Muscle layer of duodenum (tissue), 2 donors: Measurements from ENCODE around the gene CNTN5.

ENCODE experiments used
- H3K27ac ChIP-seq: one replicate; pipeline ENCODE4 v1.7.0; 2013; ENCODE audit warnings: mild to moderate bottlenecking, low read length
- H3K27me3 ChIP-seq: one replicate; pipeline ENCODE4 v1.7.0; 2013; ENCODE audit warnings: low read depth, mild to moderate bottlenecking, control low read depth, low read length
- H3K36me3 ChIP-seq, 2 donors: one replicate each; pipeline ENCODE4 v1.7.0; 2013; ENCODE audit warnings: low read length in 2 of 2, control low read depth in 1 of 2, mild to moderate bottlenecking in 1 of 2; ENCODE audit not compliant: insufficient read depth in 2 of 2, control insufficient read depth in 1 of 2
- H3K4me1 ChIP-seq, 2 donors: one replicate each; pipeline ENCODE4 v1.7.0; 2013; ENCODE audit warnings: low read length in 2 of 2, mild to moderate bottlenecking in 2 of 2, control low read depth in 1 of 2, moderate library complexity in 1 of 2; ENCODE audit not compliant: insufficient read depth in 2 of 2, control insufficient read depth in 1 of 2
- H3K4me3 ChIP-seq, 2 donors: one replicate each; pipeline ENCODE4 v1.7.0; 2013; ENCODE audit warnings: low read length in 2 of 2, low read depth in 1 of 2, mild to moderate bottlenecking in 1 of 2
- H3K9me3 ChIP-seq, 2 donors: one replicate each; pipeline ENCODE4 v1.7.0; 2013; ENCODE audit warnings: low read length in 2 of 2, control low read depth in 1 of 2, mild to moderate bottlenecking in 1 of 2; ENCODE audit not compliant: control insufficient read depth in 1 of 2
- donor health status: healthy.

CNTN5 gene

DNA sequence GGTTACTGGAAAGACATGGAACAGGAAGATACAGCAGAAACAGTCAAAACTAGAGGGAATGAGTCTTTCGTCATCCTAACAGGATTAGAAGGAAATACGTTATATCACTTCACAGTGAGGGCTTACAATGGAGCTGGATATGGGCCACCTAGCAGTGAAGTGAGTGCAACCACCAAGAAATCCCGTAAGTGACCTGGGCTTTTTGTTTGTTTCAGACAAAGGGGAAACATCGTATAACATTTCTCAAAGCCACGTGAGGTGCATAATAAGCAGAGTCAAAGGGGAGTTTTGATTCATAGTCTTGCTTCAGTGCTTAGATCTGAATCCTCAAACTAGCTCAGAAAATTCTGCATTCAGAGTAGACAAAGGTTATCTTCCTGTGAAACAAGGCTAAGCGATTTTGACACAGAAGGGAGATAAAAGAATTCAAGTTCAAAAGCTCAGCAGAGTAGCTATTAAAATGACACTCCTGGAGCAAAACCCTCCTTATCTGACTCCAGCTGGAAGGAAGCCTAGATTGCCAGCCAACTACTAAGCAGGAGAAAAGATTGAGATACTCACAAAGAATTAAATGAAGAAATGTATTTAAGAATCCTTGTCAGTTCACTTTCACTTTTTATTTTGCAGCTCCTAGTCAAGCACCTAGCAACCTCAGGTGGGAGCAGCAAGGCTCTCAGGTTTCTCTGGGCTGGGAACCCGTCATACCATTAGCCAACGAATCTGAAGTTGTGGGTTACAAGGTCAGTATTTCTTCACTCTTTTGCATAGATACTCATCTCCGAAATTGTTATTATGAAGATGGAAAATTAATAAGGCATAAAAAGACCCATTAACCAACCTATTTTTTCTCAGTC, 1319.9 kb downstream of the CNTN5 start:
- no peak overlapping the region for H3K27ac ChIP-seq
- H3K27me3 ChIP-seq = no peaks in the 10 kb centered on the region
- no peaks in the 10 kb centered on the region for H3K9me3 ChIP-seq
- no peak overlapping the region for H3K4me3 ChIP-seq
- no peaks in the 10 kb centered on the region for H3K36me3 ChIP-seq
- no peaks in the 10 kb centered on the region for H3K4me1 ChIP-seq

DNA sequence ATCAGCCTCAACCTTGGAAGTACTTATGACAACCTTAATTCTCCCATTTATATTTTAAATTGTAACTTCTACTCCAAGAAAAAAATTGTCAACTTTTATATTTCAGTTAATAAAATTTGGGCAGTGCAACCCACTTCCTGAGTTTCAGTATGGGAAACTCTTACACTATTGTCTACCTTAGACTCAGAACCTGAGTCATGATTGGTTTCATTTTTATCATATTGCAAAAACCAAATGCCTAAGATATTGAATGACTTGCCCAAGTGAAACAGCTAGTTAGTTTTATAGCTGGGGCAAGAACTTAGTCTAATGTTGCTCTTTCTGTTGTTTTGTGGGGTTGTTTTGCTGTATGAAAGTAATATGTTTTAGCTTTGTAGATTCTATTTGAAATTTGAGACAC, 1332.3 kb downstream of the CNTN5 start:
- no peak overlapping the region for H3K4me3 ChIP-seq
- H3K27me3 ChIP-seq = no peaks in the 10 kb centered on the region
- H3K9me3 ChIP-seq = no peaks in the 10 kb centered on the region
- H3K36me3 ChIP-seq = no peaks in the 10 kb centered on the region
- no peak overlapping the region for H3K27ac ChIP-seq
- H3K4me1 ChIP-seq = no peaks in the 10 kb centered on the region

DNA sequence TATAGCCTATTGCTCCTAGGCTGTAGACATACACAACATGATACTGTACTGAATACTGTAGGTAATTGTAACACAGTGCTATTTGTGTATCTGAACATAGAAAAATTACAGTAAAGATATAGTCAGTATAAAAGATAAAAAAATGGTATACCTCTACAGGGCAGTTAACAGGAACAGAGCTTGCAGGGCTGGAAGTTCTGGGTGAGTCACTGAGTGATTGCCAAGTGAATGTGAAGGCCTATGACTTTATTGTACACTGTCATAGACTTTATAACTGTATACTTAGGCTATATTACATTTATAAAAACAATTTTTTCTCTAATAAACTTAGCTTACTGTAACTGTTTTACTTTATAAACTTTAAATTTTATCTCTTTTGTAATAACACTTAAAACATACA, 1334.0 kb downstream of the CNTN5 start:
- H3K27ac ChIP-seq = no peak overlapping the region
- H3K9me3 ChIP-seq = no peaks in the 10 kb centered on the region
- H3K4me3 ChIP-seq = no peak overlapping the region
- no peaks in the 10 kb centered on the region for H3K27me3 ChIP-seq
- H3K36me3 ChIP-seq = no peaks in the 10 kb centered on the region
- no peaks in the 10 kb centered on the region for H3K4me1 ChIP-seq

DNA sequence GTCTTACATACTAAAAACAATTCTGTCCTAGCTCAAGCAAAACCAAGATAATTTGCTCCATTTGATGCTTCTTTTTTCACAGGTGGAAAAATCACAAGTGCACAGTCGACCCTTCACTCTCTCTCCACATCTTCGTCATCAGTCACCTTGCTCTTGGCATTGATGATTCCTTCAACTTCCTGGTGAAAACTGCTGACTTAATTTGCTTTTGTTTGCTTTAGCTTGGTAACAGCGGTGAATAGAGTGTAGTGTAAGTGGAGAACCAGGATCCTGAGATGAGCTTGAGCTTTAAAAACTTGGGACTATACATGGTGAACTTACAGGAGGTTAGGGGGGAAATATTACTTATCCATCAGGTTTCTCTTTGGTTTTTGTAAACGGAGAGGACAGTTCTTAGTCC, 1335.3 kb downstream of the CNTN5 start:
- Histone ChIP-seq H3K27me3 (no peaks in the 10 kb centered on the region), H3K4me1 (no peaks in the 10 kb centered on the region), H3K36me3 (no peaks in the 10 kb centered on the region), H3K9me3 (peaks cover 0 to 3% of the 10 kb centered on the region in 2 donors), H3K4me3 (no peak overlapping the region), H3K27ac (no peak overlapping the region)

DNA sequence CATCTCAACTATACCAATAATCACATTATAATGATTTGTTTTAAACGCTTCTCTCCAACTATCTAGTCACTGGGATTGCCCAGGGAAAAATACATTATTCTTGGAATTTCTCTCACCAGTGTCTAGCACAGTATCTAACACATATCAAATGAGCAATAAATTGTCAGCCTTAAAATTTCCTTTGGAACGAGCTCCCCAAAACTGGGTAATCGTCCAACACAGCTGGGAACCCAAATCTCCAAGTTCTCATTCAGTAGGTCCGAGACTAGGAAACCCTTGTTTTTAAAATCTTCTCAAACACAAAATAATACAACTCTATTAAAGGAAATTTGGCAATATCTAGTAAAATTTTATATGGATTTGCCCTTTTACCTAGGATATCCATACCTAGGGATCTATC, 1338.5 kb downstream of the CNTN5 start:
- no peaks in the 10 kb centered on the region for H3K4me1 ChIP-seq
- H3K9me3 ChIP-seq = peaks cover 0 to 3% of the 10 kb centered on the region in 2 donors
- no peaks in the 10 kb centered on the region for H3K36me3 ChIP-seq
- H3K27me3 ChIP-seq = no peaks in the 10 kb centered on the region
- no peak overlapping the region for H3K27ac ChIP-seq
- no peak overlapping the region for H3K4me3 ChIP-seq

DNA sequence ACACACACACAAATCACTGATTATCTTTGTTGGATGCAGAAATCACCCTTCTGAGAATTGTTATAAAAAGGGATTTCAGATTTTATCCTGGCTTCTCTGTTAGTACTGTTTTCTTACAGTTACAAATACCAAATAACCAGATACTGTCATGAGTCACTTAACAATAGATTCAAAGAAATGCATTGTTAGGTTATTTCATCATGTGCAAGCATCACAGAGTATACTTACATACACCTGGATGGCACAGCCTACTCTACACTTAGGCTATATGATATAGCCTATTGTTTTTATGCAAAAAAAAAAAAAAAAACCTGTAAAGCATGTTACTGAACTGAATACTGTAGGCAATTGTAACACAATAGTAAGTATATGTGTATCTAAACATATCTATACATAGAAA, 1347.1 kb downstream of the CNTN5 start:
- H3K27ac ChIP-seq = no peak overlapping the region
- H3K36me3 ChIP-seq = no peaks in the 10 kb centered on the region
- peaks cover 0 to 6% of the 10 kb centered on the region in 2 donors for H3K9me3 ChIP-seq
- H3K27me3 ChIP-seq = no peaks in the 10 kb centered on the region
- no peaks in the 10 kb centered on the region for H3K4me1 ChIP-seq
- no peak overlapping the region for H3K4me3 ChIP-seq

DNA sequence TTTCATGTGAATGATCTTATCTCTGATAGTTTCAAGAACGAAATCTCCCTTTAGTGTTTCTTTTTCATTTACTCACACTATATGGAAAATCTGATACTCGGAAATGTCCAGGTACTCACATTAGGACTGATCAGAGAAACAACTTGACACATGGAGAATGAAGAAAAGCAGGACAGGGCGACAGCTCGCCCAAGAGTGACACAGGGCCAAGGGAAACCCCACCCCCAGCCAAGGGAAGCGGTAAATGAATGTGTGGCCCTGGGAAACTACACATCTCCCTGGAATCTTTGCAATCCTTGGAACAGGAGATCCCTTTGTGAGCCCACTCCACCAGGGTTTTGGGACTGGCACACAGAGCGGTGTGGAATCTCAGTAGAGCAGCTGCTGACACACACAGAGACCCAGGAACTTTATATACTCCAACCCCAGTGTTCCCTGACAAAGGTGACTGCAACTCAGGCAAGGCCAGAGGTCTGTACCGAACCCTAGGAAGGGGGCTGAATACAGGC, 1362.7 kb downstream of the CNTN5 start:
- no peak overlapping the region for H3K27ac ChIP-seq
- H3K4me3 ChIP-seq = no peak overlapping the region
- no peaks in the 10 kb centered on the region for H3K36me3 ChIP-seq
- H3K4me1 ChIP-seq = no peaks in the 10 kb centered on the region
- H3K27me3 ChIP-seq = no peaks in the 10 kb centered on the region
- peaks cover 0 to 3% of the 10 kb centered on the region in 2 donors for H3K9me3 ChIP-seq

DNA sequence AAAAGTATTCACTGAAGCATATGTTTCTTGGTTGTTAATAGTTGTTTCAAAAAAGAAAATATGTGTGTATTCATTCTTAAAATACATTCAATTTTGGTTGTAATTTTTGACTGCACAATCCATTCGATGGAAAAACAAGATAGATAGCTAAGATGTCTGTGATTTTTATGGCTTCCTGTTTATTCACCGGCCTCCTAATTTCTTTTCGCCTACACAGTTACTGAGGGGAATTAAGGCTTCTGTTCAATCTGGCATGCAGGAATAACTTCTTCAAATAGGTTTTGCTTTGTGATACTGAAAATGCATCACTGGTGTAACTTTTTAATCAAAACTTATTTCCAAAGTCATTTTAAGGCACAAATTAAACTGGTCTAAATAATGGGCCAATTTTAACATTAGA, 1375.5 kb downstream of the CNTN5 start:
- H3K27ac ChIP-seq = no peak overlapping the region
- H3K27me3 ChIP-seq = no peaks in the 10 kb centered on the region
- no peaks in the 10 kb centered on the region for H3K9me3 ChIP-seq
- H3K36me3 ChIP-seq = no peaks in the 10 kb centered on the region
- H3K4me1 ChIP-seq = no peaks in the 10 kb centered on the region
- no peak overlapping the region for H3K4me3 ChIP-seq

DNA sequence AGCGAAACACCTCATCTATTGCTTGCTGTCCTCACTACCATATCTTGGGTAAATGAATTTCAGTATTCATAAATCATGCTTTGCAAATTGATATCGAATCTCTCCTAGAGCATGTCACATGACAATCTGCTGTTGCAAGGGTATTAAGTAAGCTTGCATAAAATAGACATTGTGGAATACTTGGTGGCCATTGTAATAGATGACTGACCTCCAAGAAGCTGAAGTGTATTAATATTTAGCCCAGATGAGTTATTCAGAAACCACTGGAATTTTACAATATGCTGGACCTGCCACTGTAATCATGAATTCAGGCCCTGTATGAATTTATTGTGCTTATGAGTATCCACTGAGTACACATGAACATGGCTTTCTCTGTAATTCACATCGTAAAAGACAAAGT, 1376.7 kb downstream of the CNTN5 start:
- no peaks in the 10 kb centered on the region for H3K4me1 ChIP-seq
- no peaks in the 10 kb centered on the region for H3K27me3 ChIP-seq
- H3K27ac ChIP-seq = no peak overlapping the region

DNA sequence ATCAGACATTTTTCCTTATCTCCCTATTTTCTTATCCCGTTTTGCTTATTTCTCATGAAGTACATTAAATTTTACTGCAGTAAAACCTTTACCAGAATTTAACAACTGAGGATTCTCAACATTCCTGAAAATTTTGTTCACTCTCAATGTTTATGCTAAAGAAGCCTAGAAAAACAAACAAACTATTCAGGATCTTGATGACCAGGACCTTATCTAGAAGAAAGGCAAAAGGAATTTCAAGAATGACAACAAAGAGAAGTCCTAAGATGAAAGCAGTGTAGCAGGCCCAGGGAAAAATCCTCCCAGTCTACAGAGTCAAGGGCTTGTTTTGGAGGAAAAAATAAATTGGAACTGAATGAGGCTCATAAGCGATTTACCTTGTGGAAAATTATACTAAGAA, 1383.1 kb downstream of the CNTN5 start:
- Histone ChIP-seq H3K4me3 (no peak overlapping the region), H3K27ac (no peak overlapping the region), H3K27me3 (no peaks in the 10 kb centered on the region), H3K36me3 (no peaks in the 10 kb centered on the region), H3K9me3 (peaks cover 0 to 4% of the 10 kb centered on the region in 2 donors), H3K4me1 (no peaks in the 10 kb centered on the region)

More for the DNA sequence above, 1376.7 kb downstream of the CNTN5 start:
- H3K36me3 ChIP-seq = no peaks in the 10 kb centered on the region
- no peak overlapping the region for H3K4me3 ChIP-seq
- no peaks in the 10 kb centered on the region for H3K9me3 ChIP-seq

DNA sequence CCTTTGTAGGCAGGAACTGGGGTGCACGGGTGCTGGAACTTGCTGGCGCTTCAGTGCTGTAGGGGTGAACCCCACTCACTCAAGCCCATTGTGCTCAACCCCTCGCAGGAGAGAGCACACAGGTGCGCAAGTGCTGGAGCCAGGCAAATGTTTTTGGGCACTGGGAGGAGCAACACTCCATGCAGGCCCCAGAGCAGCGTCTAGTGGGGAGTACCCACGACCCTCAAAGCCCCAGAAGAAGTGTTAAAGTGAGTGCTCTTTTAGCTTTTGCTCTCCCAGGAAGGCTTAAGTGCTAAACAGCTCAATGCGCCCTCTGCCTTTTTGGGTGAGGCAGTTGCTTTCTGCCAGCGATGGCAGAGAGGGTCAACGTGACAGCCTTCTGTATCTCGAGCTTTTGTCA, 1384.2 kb downstream of the CNTN5 start:
- H3K4me3 ChIP-seq = no peak overlapping the region
- no peaks in the 10 kb centered on the region for H3K27me3 ChIP-seq
- H3K27ac ChIP-seq = no peak overlapping the region
- H3K36me3 ChIP-seq = no peaks in the 10 kb centered on the region
- no peaks in the 10 kb centered on the region for H3K4me1 ChIP-seq
- H3K9me3 ChIP-seq = peaks cover 0 to 4% of the 10 kb centered on the region in 2 donors
